ENCODE results near the gene NKX6-1. TPM values are rescaled to one million over a fixed set of nuclear protein-coding genes. Genes with fewer than 3 reads are reported as not detected.

NKX6-1 gene
- total RNA-seq, 2 experiments from 2014 or later: not detected

GRCh38 chr4:84501202-84501503, 2.1 kb upstream of the NKX6-1 start:
- BruUV-seq (replicated peaks): no TSS peak
- Histone ChIP-seq H3K36me3 (ENCODE audit: insufficient read depth, low read length) (no peaks in the 10 kb centered on the region), H3K79me2 (ENCODE audit: insufficient read depth, low read depth, low read length) (no peaks in the 10 kb centered on the region), H4K20me1 (ENCODE audit: insufficient read depth, low read length) (no peaks in the 10 kb centered on the region), H3K9me2 (ENCODE audit: insufficient read depth, low read length) (no peaks in the 10 kb centered on the region), H3K27ac (ENCODE audit: low read depth, low read length, poor library complexity, severe bottlenecking) (no peak overlapping the region), H3K4me3 (ENCODE audit: low read depth, low read length, poor library complexity, severe bottlenecking) (no peak overlapping the region), H2AFZ (ENCODE audit: low read length) (no peak overlapping the region), H3K4me2 (ENCODE audit: low read length) (no peak overlapping the region), H3K4me1 (ENCODE audit: insufficient read depth, low read length, poor library complexity, severe bottlenecking) (no peaks in the 10 kb centered on the region), H3K9me3 (ENCODE audit: low read length) (no peaks in the 10 kb centered on the region)
- POLR2A ChIA-PET: no interaction called here
- CTCF ChIA-PET (ENCODE audit: unreplicated experiment): no interaction called here
- no peak for TF ChIP-seq EZH2phosphoT487 (IDR thresholded peaks at IDR 0.05; ENCODE audit: borderline replicate concordance, low read depth, low read length)
- no peak for TF ChIP-seq CTCF (conservative IDR thresholded peaks at IDR 0.05; ENCODE audit: low read length)
- no peak for DNase-seq (ENCODE audit: low spot score)
- intact Hi-C loops (cut with micrococcal nuclease; ENCODE audit: unreplicated experiment): loop anchor here (5.0 to 10.0 kb wide), 2 partner anchors 596 to 854 kb away; no protein-coding TSS in a partner anchor

GRCh38 chr4:84500386-84501201, 1.5 kb upstream of the NKX6-1 start:
- Histone ChIP-seq H4K20me1 (ENCODE audit: insufficient read depth, low read length) (no peaks in the 10 kb centered on the region), H3K9me3 (ENCODE audit: low read length) (no peaks in the 10 kb centered on the region), H3K4me3 (ENCODE audit: low read depth, low read length, poor library complexity, severe bottlenecking) (no peak overlapping the region), H3K36me3 (ENCODE audit: insufficient read depth, low read length) (no peaks in the 10 kb centered on the region), H3K4me1 (ENCODE audit: insufficient read depth, low read length, poor library complexity, severe bottlenecking) (no peaks in the 10 kb centered on the region), H3K4me2 (ENCODE audit: low read length) (no peak overlapping the region), H2AFZ (ENCODE audit: low read length) (no peak overlapping the region), H3K27ac (ENCODE audit: low read depth, low read length, poor library complexity, severe bottlenecking) (no peak overlapping the region), H3K9me2 (ENCODE audit: insufficient read depth, low read length) (no peaks in the 10 kb centered on the region), H3K79me2 (ENCODE audit: insufficient read depth, low read depth, low read length) (no peaks in the 10 kb centered on the region)
- CTCF ChIA-PET (ENCODE audit: unreplicated experiment): no interaction called here
- DNase-seq (ENCODE audit: low spot score): no peak
- intact Hi-C loops (cut with micrococcal nuclease; ENCODE audit: unreplicated experiment): loop anchor here (5.0 to 10.0 kb wide), 2 partner anchors 596 to 853 kb away; no protein-coding TSS in a partner anchor
- no peak for TF ChIP-seq EZH2phosphoT487 (IDR thresholded peaks at IDR 0.05; ENCODE audit: borderline replicate concordance, low read depth, low read length)
- TF ChIP-seq CTCF (conservative IDR thresholded peaks at IDR 0.05; ENCODE audit: low read length): no peak
- POLR2A ChIA-PET: no interaction called here
- BruUV-seq (replicated peaks): no TSS peak

- Histone ChIP-seq H3K4me1 (ENCODE audit: insufficient read depth, low read length, poor library complexity, severe bottlenecking) (no peaks in the 10 kb centered on the region), H3K79me2 (ENCODE audit: insufficient read depth, low read depth, low read length) (no peaks in the 10 kb centered on the region), H2AFZ (ENCODE audit: low read length) (no peak overlapping the region), H3K36me3 (ENCODE audit: insufficient read depth, low read length) (no peaks in the 10 kb centered on the region), H3K9me2 (ENCODE audit: insufficient read depth, low read length) (no peaks in the 10 kb centered on the region), H3K9me3 (ENCODE audit: low read length) (no peaks in the 10 kb centered on the region), H3K4me2 (ENCODE audit: low read length) (no peak overlapping the region), H4K20me1 (ENCODE audit: insufficient read depth, low read length) (no peaks in the 10 kb centered on the region), H3K4me3 (ENCODE audit: low read depth, low read length, poor library complexity, severe bottlenecking) (no peak overlapping the region), H3K27ac (ENCODE audit: low read depth, low read length, poor library complexity, severe bottlenecking) (no peak overlapping the region)
- intact Hi-C loops (cut with micrococcal nuclease; ENCODE audit: unreplicated experiment): no loop called here
- DNase-seq (ENCODE audit: low spot score): no peak
- BruUV-seq (replicated peaks): no TSS peak
- POLR2A ChIA-PET: no interaction called here
- TF ChIP-seq CTCF (conservative IDR thresholded peaks at IDR 0.05; ENCODE audit: low read length) (no peak), EZH2phosphoT487 (IDR thresholded peaks at IDR 0.05; ENCODE audit: borderline replicate concordance, low read depth, low read length) (no peak)
- CTCF ChIA-PET (ENCODE audit: unreplicated experiment): no interaction called here
Observed at GRCh38 chr4:84499624-84499982, 511 bp upstream of the NKX6-1 start.

All from OCI-LY7 (cell line).